Measurements from ENCODE around the gene COX6B2. TPM values are rescaled to one million over a fixed set of nuclear protein-coding genes. Genes with fewer than 3 reads are reported as not detected.

The COX6B2 gene
- total RNA-seq, 4 donors from 2014 or later = not detected

- 64 to 65% methylated on average over 6 to 13 of the region's 18 CpGs for WGBS, 2 donors (ENCODE audit: low coverage in 1 of 2)
- Histone ChIP-seq H3K4me3 (no peak overlapping the region), H3K4me1 (peaks cover 0 to 43% (median 12%) of the 10 kb centered on the region in 3 donors), H3K36me3 (peaks cover 0 to 41% of the 10 kb centered on the region in 2 donors), H3K27ac (no peak overlapping the region), H3K27me3 (no peaks in the 10 kb centered on the region), H3K9me3 (no peaks in the 10 kb centered on the region)
- no peak for ATAC-seq
- no peak for TF ChIP-seq EP300 (IDR thresholded peaks at IDR 0.05)
- TF ChIP-seq POLR2A (IDR thresholded peaks at IDR 0.05) = no peak
- TF ChIP-seq, protein P1, sequence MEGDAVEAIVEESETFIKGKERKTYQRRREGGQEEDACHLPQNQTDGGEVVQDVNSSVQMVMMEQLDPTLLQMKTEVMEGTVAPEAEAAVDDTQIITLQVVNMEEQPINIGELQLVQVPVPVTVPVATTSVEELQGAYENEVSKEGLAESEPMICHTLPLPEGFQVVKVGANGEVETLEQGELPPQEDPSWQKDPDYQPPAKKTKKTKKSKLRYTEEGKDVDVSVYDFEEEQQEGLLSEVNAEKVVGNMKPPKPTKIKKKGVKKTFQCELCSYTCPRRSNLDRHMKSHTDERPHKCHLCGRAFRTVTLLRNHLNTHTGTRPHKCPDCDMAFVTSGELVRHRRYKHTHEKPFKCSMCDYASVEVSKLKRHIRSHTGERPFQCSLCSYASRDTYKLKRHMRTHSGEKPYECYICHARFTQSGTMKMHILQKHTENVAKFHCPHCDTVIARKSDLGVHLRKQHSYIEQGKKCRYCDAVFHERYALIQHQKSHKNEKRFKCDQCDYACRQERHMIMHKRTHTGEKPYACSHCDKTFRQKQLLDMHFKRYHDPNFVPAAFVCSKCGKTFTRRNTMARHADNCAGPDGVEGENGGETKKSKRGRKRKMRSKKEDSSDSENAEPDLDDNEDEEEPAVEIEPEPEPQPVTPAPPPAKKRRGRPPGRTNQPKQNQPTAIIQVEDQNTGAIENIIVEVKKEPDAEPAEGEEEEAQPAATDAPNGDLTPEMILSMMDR (IDR thresholded peaks at IDR 0.05) = no peak
- no peak for TF ChIP-seq POLR2AphosphoS5 (IDR thresholded peaks at IDR 0.05)
Observed at GRCh38 chr19:55392820-55393761, 38.6 kb upstream of the COX6B2 start.

DNA sequence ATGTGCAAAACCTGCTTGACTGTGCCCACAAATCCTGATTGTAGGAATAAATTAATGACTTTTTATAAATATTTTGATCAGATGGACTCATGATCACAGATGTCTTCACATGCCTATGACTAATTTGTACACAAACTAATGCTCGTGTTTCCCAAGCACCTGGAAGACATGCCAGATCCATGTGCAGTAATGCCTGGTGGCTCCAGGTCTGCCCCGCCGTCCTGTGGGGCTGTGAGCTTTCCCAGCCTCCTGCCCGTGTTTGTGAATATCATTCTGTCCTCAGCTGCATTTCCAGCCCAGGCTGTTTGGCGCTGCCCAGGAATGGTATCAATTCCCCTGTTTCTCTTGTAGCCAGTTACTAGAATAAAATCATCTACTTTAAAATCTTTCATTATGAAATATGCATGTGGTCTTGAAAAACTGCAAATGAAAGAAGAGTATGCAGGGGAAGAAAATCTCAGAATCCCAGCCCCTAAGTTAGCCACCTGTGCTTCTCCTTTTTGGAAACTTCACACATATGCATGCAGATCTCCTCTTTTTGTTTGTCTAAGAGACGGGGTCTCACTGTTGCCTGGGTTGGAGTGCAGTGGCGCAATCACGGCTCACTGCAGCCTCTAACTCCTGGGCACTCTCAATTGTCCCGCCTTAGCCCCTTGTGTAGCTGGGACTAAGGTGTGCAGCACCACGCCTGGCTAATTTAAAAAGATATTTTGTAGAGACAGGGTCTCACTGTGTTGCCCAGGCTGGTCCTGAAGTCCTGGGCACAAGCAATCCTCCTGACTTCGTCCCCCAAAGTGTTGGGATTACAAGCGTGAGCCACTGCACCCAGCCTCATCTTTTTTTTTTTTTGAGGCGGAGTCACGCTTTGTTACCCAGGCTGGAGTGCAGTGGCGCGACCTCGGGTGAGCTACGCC, 37.4 kb upstream of the COX6B2 start:
- Histone ChIP-seq H3K4me3 (no peak overlapping the region), H3K9me3 (no peaks in the 10 kb centered on the region), H3K27ac (peak overlapping the region in 1 of 4 donors; percentile 23), H3K4me1 (peaks cover 0 to 54% (median 23%) of the 10 kb centered on the region in 3 donors), H3K36me3 (peaks cover 0 to 52% of the 10 kb centered on the region in 2 donors), H3K27me3 (no peaks in the 10 kb centered on the region)
- TF ChIP-seq EP300 (IDR thresholded peaks at IDR 0.05) (no peak), POLR2AphosphoS5 (IDR thresholded peaks at IDR 0.05) (no peak)
- TF ChIP-seq, protein P1 (IDR thresholded peaks at IDR 0.05) = no peak
- peak; percentile 63 for ATAC-seq
- WGBS, 2 donors (ENCODE audit: low coverage in 1 of 2) = 53 to 69% methylated on average over 5 to 16 of the region's 18 CpGs

GRCh38 chr19:55391191-55391670, 36.7 kb upstream of the COX6B2 start:
- Histone ChIP-seq H3K36me3 (peaks cover 0 to 52% of the 10 kb centered on the region in 2 donors), H3K4me1 (peaks cover 0 to 61% (median 28%) of the 10 kb centered on the region in 3 donors), H3K9me3 (no peaks in the 10 kb centered on the region), H3K27me3 (no peaks in the 10 kb centered on the region), H3K27ac (peak overlapping the region in 2 of 4 donors; percentile 4 to 23), H3K4me3 (no peak overlapping the region)
- WGBS, 2 donors (ENCODE audit: low coverage in 1 of 2) = 80 to 92% methylated on average over 1 to 5 of the region's 12 CpGs
- ATAC-seq = no peak
- no peak for TF ChIP-seq EP300 (IDR thresholded peaks at IDR 0.05)
- TF ChIP-seq, protein P1 (IDR thresholded peaks at IDR 0.05) = no peak
- TF ChIP-seq POLR2AphosphoS5 (IDR thresholded peaks at IDR 0.05) = no peak
- no peak for TF ChIP-seq POLR2A (IDR thresholded peaks at IDR 0.05)

GRCh38 chr19:55390461-55390880, 36.0 kb upstream of the COX6B2 start:
- no peak for ATAC-seq
- TF ChIP-seq, protein P1 (IDR thresholded peaks at IDR 0.05) = no peak
- TF ChIP-seq POLR2AphosphoS5 (IDR thresholded peaks at IDR 0.05) (no peak), POLR2A (IDR thresholded peaks at IDR 0.05) (no peak), EP300 (IDR thresholded peaks at IDR 0.05) (no peak)
- H3K27me3 ChIP-seq = no peaks in the 10 kb centered on the region
- peaks cover 0 to 63% (median 28%) of the 10 kb centered on the region in 3 donors for H3K4me1 ChIP-seq
- 53 to 86% methylated on average over 1 to 2 of the region's 7 CpGs for WGBS, 2 donors (ENCODE audit: low coverage in 1 of 2)
- H3K4me3 ChIP-seq = no peak overlapping the region
- H3K27ac ChIP-seq = peak overlapping the region in 1 of 4 donors; percentile 4
- H3K9me3 ChIP-seq = no peaks in the 10 kb centered on the region
- peaks cover 0 to 52% of the 10 kb centered on the region in 2 donors for H3K36me3 ChIP-seq
